Measurements from ENCODE around the gene MTIF3. TPM values are rescaled to one million over a fixed set of nuclear protein-coding genes. Genes with fewer than 3 reads are reported as not detected.

MTIF3 gene
- polyA plus RNA-seq, 1 experiment: 32.7 TPM

GRCh38 chr13:27446986-27447583 lies 3.3 kb downstream of the MTIF3 start:
- no peak for DNase-seq (ENCODE audit: low read depth)
- Histone ChIP-seq H3K36me3 (ENCODE audit: control insufficient read depth, insufficient read depth, low read length) (no peaks in the 10 kb centered on the region), H3K27me3 (ENCODE audit: control insufficient read depth, insufficient read depth, low read length) (no peaks in the 10 kb centered on the region), H3K4me3 (ENCODE audit: low read depth, low read length) (no peak overlapping the region)
- ChIA-PET POLR2A (no interaction called here), CTCF (no interaction called here)
- no peak for TF ChIP-seq CTCF (IDR thresholded peaks at IDR 0.05; ENCODE audit: insufficient read depth, low read depth, low read length)

GRCh38 chr13:27442797-27443196 lies 7.6 kb downstream of the MTIF3 start:
- no peak overlapping the region for H3K4me3 ChIP-seq (ENCODE audit: low read depth, low read length)
- peaks cover 1% of the 10 kb centered on the region; the same call in 1 of the 2 replicates for H3K36me3 ChIP-seq (ENCODE audit: control insufficient read depth, insufficient read depth, low read length)
- TF ChIP-seq CTCF (IDR thresholded peaks at IDR 0.05; ENCODE audit: insufficient read depth, low read depth, low read length): no peak
- H3K27me3 ChIP-seq (ENCODE audit: control insufficient read depth, insufficient read depth, low read length): no peaks in the 10 kb centered on the region
- ChIA-PET POLR2A (no interaction called here), CTCF (interaction anchor here (0.9 to 1.3 kb wide), 2 partner anchors 75 to 90 kb away, joined by 3 read pairs; no protein-coding TSS in a partner anchor)
- DNase-seq (ENCODE audit: low read depth): no peak

- Histone ChIP-seq H3K4me3 (ENCODE audit: low read depth, low read length) (no peak overlapping the region), H3K27me3 (ENCODE audit: control insufficient read depth, insufficient read depth, low read length) (no peaks in the 10 kb centered on the region), H3K36me3 (ENCODE audit: control insufficient read depth, insufficient read depth, low read length) (peaks cover 1% of the 10 kb centered on the region; the same call in 1 of the 2 replicates)
- DNase-seq (ENCODE audit: low read depth): no peak
- ChIA-PET CTCF (interaction anchor here (1.2 kb wide), 1 partner anchor 67 kb away, joined by 3 read pairs; no protein-coding TSS in a partner anchor), POLR2A (no interaction called here)
- no peak for TF ChIP-seq CTCF (IDR thresholded peaks at IDR 0.05; ENCODE audit: insufficient read depth, low read depth, low read length)
These were observed 8.2 kb downstream of the MTIF3 start for GRCh38 chr13:27442071-27442647.

GRCh38 chr13:27440408-27440807 lies 10.0 kb downstream of the MTIF3 start:
- Histone ChIP-seq H3K36me3 (ENCODE audit: control insufficient read depth, insufficient read depth, low read length) (peaks cover 1% of the 10 kb centered on the region; the same call in 1 of the 2 replicates), H3K27me3 (ENCODE audit: control insufficient read depth, insufficient read depth, low read length) (no peaks in the 10 kb centered on the region), H3K4me3 (ENCODE audit: low read depth, low read length) (no peak overlapping the region)
- DNase-seq (ENCODE audit: low read depth): no peak
- POLR2A ChIA-PET: no interaction called here
- TF ChIP-seq CTCF (IDR thresholded peaks at IDR 0.05; ENCODE audit: insufficient read depth, low read depth, low read length): no peak
- CTCF ChIA-PET: interaction anchor here (0.6 kb wide), 1 partner anchor 913 kb away, joined by 3 read pairs; no protein-coding TSS in a partner anchor

GRCh38 chr13:27437126-27437525 lies 13.2 kb downstream of the MTIF3 start:
- no peaks in the 10 kb centered on the region for H3K27me3 ChIP-seq (ENCODE audit: control insufficient read depth, insufficient read depth, low read length)
- no peak for TF ChIP-seq CTCF (IDR thresholded peaks at IDR 0.05; ENCODE audit: insufficient read depth, low read depth, low read length)
- no peak for DNase-seq (ENCODE audit: low read depth)
- H3K4me3 ChIP-seq (ENCODE audit: low read depth, low read length): no peak overlapping the region
- ChIA-PET POLR2A (no interaction called here), CTCF (no interaction called here)
- H3K36me3 ChIP-seq (ENCODE audit: control insufficient read depth, insufficient read depth, low read length): peaks cover 9% of the 10 kb centered on the region

Data from BJ (cell line).